Measurements from ENCODE around the gene POC1A.

DNA sequence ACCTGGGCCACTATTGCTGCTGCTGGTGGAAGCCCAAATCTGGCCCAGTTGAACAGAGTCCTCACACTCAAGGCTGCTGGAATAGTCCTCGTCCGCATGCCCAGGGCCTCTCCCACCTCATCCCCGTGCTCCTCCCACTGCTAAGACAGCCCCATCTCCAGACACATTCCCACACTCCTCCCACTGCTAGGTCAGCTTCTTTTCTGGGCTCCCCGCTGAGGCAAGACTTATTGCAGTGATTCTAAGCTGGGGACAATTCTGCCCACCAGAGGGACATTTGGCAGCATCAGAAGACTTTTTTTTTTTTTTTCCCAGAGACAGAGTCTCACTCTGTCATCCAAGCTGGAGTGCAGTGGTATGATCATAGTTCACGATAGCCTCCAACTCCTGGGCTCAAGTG, 35.1 kb downstream of the POC1A start:
- TF ChIP-seq GATA2 (IDR thresholded peaks at IDR 0.05; ENCODE audit: low read depth, low read length) = no peak
- no peak for TF ChIP-seq GATA3 (IDR thresholded peaks at IDR 0.05; ENCODE audit: low read depth, low read length)

All from SH-SY5Y (cell line).